Left lobe of liver (tissue), 2 donors: ENCODE results near the gene ATP6V1C2. TPM values are rescaled to one million over a fixed set of nuclear protein-coding genes. Genes with fewer than 3 reads are reported as not detected.
"Not testable (repeated sequence)": the region's sequence is repeated elsewhere in the genome, so short reads cannot be mapped to it uniquely, and the experiment has no call there.

Source experiments
- ATAC-seq: fragments of 200-7000 bp; cut with Tn5 transposase; one replicate; pipeline ENCODE4 v1.9.1; 2020; ENCODE audit warnings: mild to moderate bottlenecking, moderate library complexity
- DNase-seq: peaks from one replicate; pipeline ENCODE4 v3.0.0-alpha.2; 2020; ENCODE audit warnings: low spot score
- total RNA-seq: library from RNA; stranded (reverse); gene quantifications from one replicate; pipeline ENCODE4 v1.2.1, GENCODE V29; 2021
- donor health status: DM: no; HTN: no; CAD: no; lungs with moderate emphysema.
- donor health status: DM: no; HTN: yes; CAD: no.

ATP6V1C2 gene
- total RNA-seq, 1 donor from 2014 or later: 0.10 TPM

GRCh38 chr2:10811517-10811916 lies 90.1 kb downstream of the ATP6V1C2 start:
- no peak for ATAC-seq
- DNase-seq: no peak

GRCh38 chr2:10812362-10813162 lies 91.1 kb downstream of the ATP6V1C2 start, which contains the start of gene PDIA6:
Gene PDIA6 (minus strand): TSS chr2:10812785. CDS start chr2:10812696, 89 bp downstream.
- DNase-seq (peak; percentile 99), ATAC-seq (peak; percentile 95)

GRCh38 chr2:10813163-10814138 lies 92.0 kb downstream of the ATP6V1C2 start:
- ATAC-seq: peak; percentile 33
- not testable (repeated sequence) for DNase-seq

GRCh38 chr2:10814142-10814541 lies 92.7 kb downstream of the ATP6V1C2 start:
- DNase-seq (no peak), ATAC-seq (no peak)

GRCh38 chr2:10814571-10815331 lies 93.3 kb downstream of the ATP6V1C2 start:
- no peak for ATAC-seq
- DNase-seq: no peak

GRCh38 chr2:10817413-10817812 lies 96.0 kb downstream of the ATP6V1C2 start:
- no peak for ATAC-seq
- no peak for DNase-seq

- not testable (repeated sequence) for ATAC-seq, DNase-seq
Measured at GRCh38 chr2:10818305-10818704, 96.9 kb downstream of the ATP6V1C2 start.

- ATAC-seq: no peak
- DNase-seq: no peak
Measured at GRCh38 chr2:10818984-10819383, 97.6 kb downstream of the ATP6V1C2 start.

- ATAC-seq: no peak
- DNase-seq: no peak
Measured at GRCh38 chr2:10819714-10820314, 98.4 kb downstream of the ATP6V1C2 start.

- no peak for DNase-seq
- peak; percentile 51 for ATAC-seq
Measured at GRCh38 chr2:10820562-10820961, 99.1 kb downstream of the ATP6V1C2 start.

- DNase-seq: no peak
- ATAC-seq: peak; percentile 51
Measured at GRCh38 chr2:10820978-10821695, 99.7 kb downstream of the ATP6V1C2 start.

- no peak for ATAC-seq
- DNase-seq: no peak
Measured at GRCh38 chr2:10824191-10824590, 102.8 kb downstream of the ATP6V1C2 start.

- no peak for ATAC-seq
- DNase-seq: no peak
Measured at GRCh38 chr2:10826026-10826425, 104.6 kb downstream of the ATP6V1C2 start.

GRCh38 chr2:10826625-10827024 lies 105.2 kb downstream of the ATP6V1C2 start:
- DNase-seq: no peak
- no peak for ATAC-seq

GRCh38 chr2:10828346-10828745 lies 106.9 kb downstream of the ATP6V1C2 start:
- no peak for DNase-seq
- no peak for ATAC-seq

GRCh38 chr2:10829299-10829698 lies 107.9 kb downstream of the ATP6V1C2 start:
- no peak for DNase-seq
- ATAC-seq: no peak

GRCh38 chr2:10830203-10830602 lies 108.8 kb downstream of the ATP6V1C2 start:
- peak; percentile 90 for DNase-seq

GRCh38 chr2:10830641-10831399 lies 109.4 kb downstream of the ATP6V1C2 start:
- ATAC-seq (no peak), DNase-seq (no peak)

More at GRCh38 chr2:10830203-10830602, 108.8 kb downstream of the ATP6V1C2 start:
- ATAC-seq: peak; percentile 90
